GM12878 (cell line): Measurements from ENCODE around the gene RALGPS1. TPM values are rescaled to one million over a fixed set of nuclear protein-coding genes. Genes with fewer than 3 reads are reported as not detected.

Source experiments
- ATAC-seq: fragments of 200-7000 bp; cut with Tn5 transposase; 3 replicates; pipeline ENCODE4 v1.9.1; 2020; ENCODE audit warnings: mild to moderate bottlenecking, moderate library complexity
- BruUV-seq: library from RNA; stranded (reverse); fragments of 400-500 nt; replicated peaks from 2 replicates; lab custom pipeline; 2021; lab: Mats Ljungman, UMichigan
- CTCF ChIA-PET: fragments of 300-600 bp; sonication (Branson Sonifier 250); formaldehyde crosslinking; extraction: SDS; loops from one replicate; lab custom pipeline; 2021; ENCODE audit warnings: inconsistent platforms; lab: Yijun Ruan, JAX
- POLR2A ChIA-PET: fragments of 350-600 bp; formaldehyde crosslinking; extraction: SDS; loops from one replicate; lab custom pipeline; 2021; ENCODE audit warnings: inconsistent platforms; lab: Charles Lee
- RAD21 ChIA-PET: fragments of 300-600 bp; sonication (Branson Sonifier 250); formaldehyde crosslinking; loops from one replicate; lab custom pipeline; 2023; ENCODE audit warnings: antibody characterized with exemption; ENCODE audit not compliant: unreplicated experiment; lab: Charles Lee
- SMC1A ChIA-PET: fragments of 300-600 bp; sonication (Branson Sonifier 250); formaldehyde crosslinking; loops from one replicate; lab custom pipeline; 2023; ENCODE audit not compliant: unreplicated experiment, uncharacterized antibody; lab: Charles Lee
- DNase-seq: peaks from one replicate; pipeline ENCODE4 v3.0.0-alpha.2; 2011; ENCODE audit warnings: low read depth, low spot score
- FAIRE-seq: peaks from 3 replicates; lab custom pipeline; 2011; peaks lifted over from hg19 to GRCh38; lab: Jason Lieb, UNC
- H2AFZ ChIP-seq: 2 replicates; pipeline ENCODE4 v1.6.0; 2011; ENCODE audit warnings: low read depth, low read length, control low read depth; ENCODE audit not compliant: control insufficient read depth
- H3K27ac ChIP-seq: 2 replicates; pipeline ENCODE4 v1.5.1; 2011; ENCODE audit warnings: control low read depth; ENCODE audit not compliant: control insufficient read depth, insufficient read depth
- H3K27me3 ChIP-seq, 2 experiments: replicated peaks in 1 of 2; 2 replicates each; pipeline versions ENCODE4 v1.6.0 to v1.6.1; 2011; ENCODE audit warnings: low read length in 1 of 2; ENCODE audit not compliant: control insufficient read depth in 2 of 2, insufficient read depth in 2 of 2
- H3K36me3 ChIP-seq, 2 experiments: 2 replicates each; pipeline ENCODE4 v1.5.1; 2011; ENCODE audit warnings: low read length in 1 of 2; ENCODE audit not compliant: control insufficient read depth in 2 of 2, insufficient read depth in 2 of 2
- H3K4me1 ChIP-seq: 2 replicates; pipeline ENCODE4 v1.6.1; 2011; ENCODE audit warnings: mild to moderate bottlenecking, low read length, moderate library complexity, mixed read lengths; ENCODE audit not compliant: control insufficient read depth, insufficient read depth
- H3K4me2 ChIP-seq: 2 replicates; pipeline ENCODE4 v1.6.0; 2011; ENCODE audit warnings: control low read depth; ENCODE audit not compliant: control insufficient read depth, insufficient read depth
- H3K4me3 ChIP-seq: fragments of 200-600 bp; sonication (generic); 2 replicates; pipeline ENCODE4 v1.5.1; 2016
- H3K79me2 ChIP-seq: 2 replicates; pipeline ENCODE4 v1.6.0; 2011; ENCODE audit warnings: low read length; ENCODE audit not compliant: control insufficient read depth, insufficient read depth
- H3K9ac ChIP-seq: 2 replicates; pipeline ENCODE4 v1.8.0; 2011; ENCODE audit warnings: low read length, control low read depth, mixed read lengths; ENCODE audit not compliant: control insufficient read depth, insufficient read depth
- H3K9me3 ChIP-seq: replicated peaks from 3 replicates; pipeline ENCODE4 v1.5.1; 2011; ENCODE audit warnings: mild to moderate bottlenecking, low read length; ENCODE audit not compliant: control insufficient read depth, insufficient read depth
- H4K20me1 ChIP-seq: 2 replicates; pipeline ENCODE4 v1.6.0; 2011; ENCODE audit not compliant: control insufficient read depth, insufficient read depth
- FOS ChIP-seq: IDR thresholded peaks from 3 replicates; pipeline ENCODE4 v1.6.1; 2011; ENCODE audit warnings: borderline replicate concordance; ENCODE audit not compliant: insufficient read length; ENCODE audit errors: extremely low read depth
- NRF1 ChIP-seq: conservative IDR thresholded peaks from 2 replicates; pipeline ENCODE4 v1.6.1; 2011; ENCODE audit warnings: mild to moderate bottlenecking, low read depth, low read length, improper control_type of control experiment
- WGBS: methylation state at CpG from one replicate; pipeline ENCODE4 v1.1.6; 2016; ENCODE audit warnings: low lambda C conversion rate; ENCODE audit not compliant: insufficient replicate concordance, insufficient coverage; ENCODE audit errors: missing lambda C conversion rate; 5-methylcytosine and 5-hydroxymethylcytosine counted together
- in situ Hi-C: fragments of 300-500 bp; cut with MboI; formaldehyde crosslinking; loops from 9 replicates; pipeline ENCODE4 v1.14.3; 2018; ENCODE audit warnings: mixed read lengths
- intact Hi-C: fragments of 100-400 bp; cut with micrococcal nuclease; formaldehyde crosslinking; loops from one replicate; pipeline ENCODE4 v1.14.2; 2022; ENCODE audit not compliant: unreplicated experiment
- polyA plus RNA-seq, 11 experiments: library from polyadenylated mRNA; depleted of rRNA in 4 of 11; unstranded in 6 of 11; stranded (reverse) in 5 of 11; fragments of >200 nt; fragmentation: Nextera tagmentation in 4 of 11; fragmentation: Illumina TruSeq in 1 of 11; extraction: Ambion mirVana in 4 of 11; extraction: Trizol in 1 of 11; gene quantifications; 1 replicate in 1 of 11; 2 replicates in 10 of 11; pipeline versions ENCODE4 v1.2.1 to v1.2.3, GENCODE V29; 2011 to 2016; ENCODE audit warnings: inconsistent platforms in 2 of 11, missing spikeins in 2 of 11, low read depth in 1 of 11
- total RNA-seq, 4 experiments: library from RNA; depleted of rRNA in 3 of 4; stranded (reverse); fragments of >200 nt in 3 of 4; fragmentation: Illumina TruSeq in 1 of 4; extraction: Trizol in 1 of 4; gene quantifications; 2 replicates each; pipeline versions ENCODE4 v1.2.1 to v1.2.3, GENCODE V29; 2013 to 2021
- TF ChIP-seq, protein P1 (sequence below): fragments of 450-650 bp; IDR thresholded peaks from 2 replicates; pipeline ENCODE4 v1.6.1; 2016; ENCODE audit warnings: mild to moderate bottlenecking

The RALGPS1 gene
- total and polyA plus RNA-seq, 10 of the 15 experiments (the other 5 are each of a cell fraction or from before 2014, with no cell fraction given): 0.13 to 5.6 (median 2.7) TPM

DNA sequence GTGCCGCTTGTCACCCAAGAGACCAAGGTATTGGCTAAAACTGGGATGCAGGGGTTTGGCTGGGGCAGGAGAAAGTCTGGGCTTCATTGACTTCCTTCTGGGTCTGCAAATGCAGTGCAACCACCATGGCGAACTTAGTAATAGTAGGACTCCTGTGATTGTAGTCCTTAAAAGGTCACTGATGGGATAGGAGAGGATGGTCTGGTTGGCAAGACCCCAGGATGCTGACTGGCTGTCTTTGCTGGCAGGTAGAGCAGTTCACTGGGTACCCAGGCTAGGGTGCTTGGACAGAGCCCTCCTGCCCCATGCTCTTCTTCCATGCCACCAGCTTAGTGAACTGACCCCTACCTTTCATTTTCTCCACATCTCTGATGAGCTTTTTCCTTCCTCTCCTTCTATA is 170.6 kb downstream of the RALGPS1 start:
- 48% methylated on average over 2 of the region's 2 CpGs for WGBS
- no peak overlapping the region for H3K9ac ChIP-seq
- intact Hi-C loops (no loop called here), in situ Hi-C loops (no loop called here)
- RAD21 ChIA-PET: interaction anchor here (1.8 kb wide), 1 partner anchor 121 kb away, joined by 4 read pairs; no protein-coding TSS in a partner anchor
- no peaks in the 10 kb centered on the region for H4K20me1 ChIP-seq
- no peaks in the 10 kb centered on the region for H3K4me1 ChIP-seq
- FAIRE-seq (no peak), ATAC-seq (no peak), DNase-seq (no peak)
- POLR2A ChIA-PET: interaction anchor here (1.0 kb wide), 1 partner anchor 55 kb away, joined by 4 read pairs; no protein-coding TSS in a partner anchor
- no peak overlapping the region for H2AFZ ChIP-seq
- TF ChIP-seq NRF1: no peak
- H3K79me2 ChIP-seq: no peaks in the 10 kb centered on the region
- no peak overlapping the region for H3K4me2 ChIP-seq
- no peak overlapping the region for H3K27ac ChIP-seq
- BruUV-seq: no TSS peak
- no peaks in the 10 kb centered on the region for H3K27me3 ChIP-seq
- H3K9me3 ChIP-seq: no peaks in the 10 kb centered on the region
- CTCF ChIA-PET: no interaction called here
- no peaks in the 10 kb centered on the region; a peak in 1 of 4 replicates for H3K36me3 ChIP-seq
- no peak overlapping the region for H3K4me3 ChIP-seq
- SMC1A ChIA-PET: interaction anchor here (0.9 to 1.7 kb wide), 2 partner anchors 9 to 22 kb away, joined by 3 to 4 read pairs; no protein-coding TSS in a partner anchor

- FAIRE-seq (no peak), ATAC-seq (no peak), DNase-seq (no peak)
- in situ Hi-C loops: no loop called here
- POLR2A ChIA-PET: no interaction called here
- H3K27ac ChIP-seq: no peak overlapping the region
- CTCF ChIA-PET: no interaction called here
- no TSS peak for BruUV-seq
- H3K79me2 ChIP-seq: no peaks in the 10 kb centered on the region
- RAD21 ChIA-PET: no interaction called here
- H3K4me1 ChIP-seq: no peaks in the 10 kb centered on the region
- H3K4me3 ChIP-seq: no peak overlapping the region
- no peak overlapping the region for H2AFZ ChIP-seq
- WGBS: 84% methylated on average over 4 of the region's 4 CpGs
- H3K36me3 ChIP-seq: no peaks in the 10 kb centered on the region; a peak in 1 of 4 replicates
- TF ChIP-seq, protein P1, sequence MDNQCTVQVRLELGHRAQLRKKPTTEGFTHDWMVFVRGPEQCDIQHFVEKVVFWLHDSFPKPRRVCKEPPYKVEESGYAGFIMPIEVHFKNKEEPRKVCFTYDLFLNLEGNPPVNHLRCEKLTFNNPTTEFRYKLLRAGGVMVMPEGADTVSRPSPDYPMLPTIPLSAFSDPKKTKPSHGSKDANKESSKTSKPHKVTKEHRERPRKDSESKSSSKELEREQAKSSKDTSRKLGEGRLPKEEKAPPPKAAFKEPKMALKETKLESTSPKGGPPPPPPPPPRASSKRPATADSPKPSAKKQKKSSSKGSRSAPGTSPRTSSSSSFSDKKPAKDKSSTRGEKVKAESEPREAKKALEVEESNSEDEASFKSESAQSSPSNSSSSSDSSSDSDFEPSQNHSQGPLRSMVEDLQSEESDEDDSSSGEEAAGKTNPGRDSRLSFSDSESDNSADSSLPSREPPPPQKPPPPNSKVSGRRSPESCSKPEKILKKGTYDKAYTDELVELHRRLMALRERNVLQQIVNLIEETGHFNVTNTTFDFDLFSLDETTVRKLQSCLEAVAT: no peak
- TF ChIP-seq FOS: no peak
- no peak overlapping the region for H3K9ac ChIP-seq
- no peaks in the 10 kb centered on the region for H3K9me3 ChIP-seq
- no peaks in the 10 kb centered on the region for H4K20me1 ChIP-seq
- no peak overlapping the region for H3K4me2 ChIP-seq
- intact Hi-C loops: no loop called here
- SMC1A ChIA-PET: no interaction called here
- no peaks in the 10 kb centered on the region for H3K27me3 ChIP-seq
Measured at GRCh38 chr9:127086771-127087170, 172.2 kb downstream of the RALGPS1 start.
